Naive thymus-derived CD4-positive, alpha-beta T cell (primary cell): Measurements from ENCODE around the gene CALHM6. TPM values are rescaled to one million over a fixed set of nuclear protein-coding genes. Genes with fewer than 3 reads are reported as not detected.
A peak's percentile ranks its signal among the peaks of the same experiment; 100 is the strongest.

Experiments used
- ATAC-seq: fragments of 150-1000 bp; cut with Tn5 transposase; 2 replicates; pipeline ENCODE4 v1.10.0; 2021; ENCODE audit warnings: mild to moderate bottlenecking, moderate library complexity
- CTCF ChIA-PET: fragments of 350-600 bp; sonication (Branson Sonifier 250); formaldehyde crosslinking; loops from one replicate; lab custom pipeline; 2021; ENCODE audit warnings: antibody characterized with exemption; lab: Charles Lee
- POLR2A ChIA-PET: fragments of 350-600 bp; sonication (Branson Sonifier 250); formaldehyde crosslinking; loops from one replicate; lab custom pipeline; 2021; ENCODE audit warnings: antibody characterized with exemption, inconsistent platforms; lab: Charles Lee
- DNase-seq, 9 donors: peaks; one replicate each; pipeline versions ENCODE4 v3.0.0 to v3.0.0-alpha.2; 2020 to 2022; ENCODE audit warnings: mixed read lengths in 1 of 9
- H3K27ac ChIP-seq: one replicate; pipeline ENCODE4 v1.7.0; 2013; ENCODE audit warnings: mild to moderate bottlenecking, low read depth, low read length, moderate library complexity
- H3K27me3 ChIP-seq, 2 donors: one replicate each; pipeline ENCODE4 v1.7.0; 2013; ENCODE audit warnings: low read length in 2 of 2, mild to moderate bottlenecking in 2 of 2, moderate library complexity in 2 of 2; ENCODE audit not compliant: control insufficient read depth in 2 of 2, insufficient read depth in 2 of 2
- H3K36me3 ChIP-seq, 3 experiments: 1 replicate in 2 of 3; 2 replicates in 1 of 3; pipeline ENCODE4 v1.7.0; 2013; ENCODE audit warnings: low read length in 3 of 3, mild to moderate bottlenecking in 3 of 3, moderate library complexity in 1 of 3; ENCODE audit not compliant: insufficient read depth in 3 of 3, control insufficient read depth in 2 of 3
- H3K4me1 ChIP-seq, 2 donors: one replicate each; pipeline ENCODE4 v1.7.0; 2013; ENCODE audit warnings: low read length in 2 of 2, mild to moderate bottlenecking in 2 of 2, moderate library complexity in 1 of 2; ENCODE audit not compliant: control insufficient read depth in 2 of 2, insufficient read depth in 2 of 2
- H3K4me3 ChIP-seq: 2 replicates; pipeline ENCODE4 v1.7.0; 2013; ENCODE audit warnings: mild to moderate bottlenecking, low read length
- H3K9me3 ChIP-seq, 3 experiments: 1 replicate in 2 of 3; 2 replicates in 1 of 3; pipeline ENCODE4 v1.7.0; 2013; ENCODE audit warnings: low read length in 3 of 3; ENCODE audit not compliant: control insufficient read depth in 2 of 3
- H3K27ac Mint-ChIP-seq, 9 donors: one replicate each; pipeline ENCODE4 v1.8.0; 2020 to 2022; ENCODE audit warnings: mixed read lengths in 9 of 9, mild to moderate bottlenecking in 8 of 9, moderate library complexity in 5 of 9, inconsistent platforms in 2 of 9
- H3K27me3 Mint-ChIP-seq, 5 donors: one replicate each; pipeline ENCODE4 v1.8.0; 2021 to 2022; ENCODE audit warnings: mixed read lengths in 5 of 5, mild to moderate bottlenecking in 1 of 5
- H3K36me3 Mint-ChIP-seq, 5 donors: one replicate each; pipeline ENCODE4 v1.8.0; 2020 to 2022; ENCODE audit warnings: mixed read lengths in 5 of 5, mild to moderate bottlenecking in 3 of 5, inconsistent platforms in 1 of 5
- H3K4me1 Mint-ChIP-seq, 7 donors: one replicate each; pipeline ENCODE4 v1.8.0; 2020 to 2022; ENCODE audit warnings: mixed read lengths in 7 of 7, mild to moderate bottlenecking in 3 of 7, inconsistent platforms in 1 of 7
- H3K4me3 Mint-ChIP-seq, 10 donors: one replicate each; pipeline ENCODE4 v1.8.0; 2020 to 2022; ENCODE audit warnings: mild to moderate bottlenecking in 10 of 10, mixed read lengths in 10 of 10, moderate library complexity in 6 of 10, inconsistent platforms in 2 of 10
- H3K9me3 Mint-ChIP-seq, 11 donors: one replicate each; pipeline ENCODE4 v1.8.0; 2020 to 2022; ENCODE audit warnings: mixed read lengths in 11 of 11, mild to moderate bottlenecking in 4 of 11, inconsistent platforms in 1 of 11, moderate library complexity in 1 of 11
- intact Hi-C, 2 donors: fragments of 100-400 bp; cut with micrococcal nuclease; formaldehyde crosslinking; loops; one replicate each; pipeline ENCODE4 v1.15.1; 2023
- polyA plus RNA-seq, 2 donors: library from polyadenylated mRNA; unstranded; fragments of 300-500 nt; fragmentation: Illumina TruSeq; gene quantifications; one replicate each; pipeline ENCODE4 v1.2.3, GENCODE V29; 2021
- total RNA-seq, 6 experiments: library from RNA in 5 of 6; stranded (reverse) in 5 of 6; gene quantifications; 1 replicate in 5 of 6; 2 replicates in 1 of 6; pipeline ENCODE4 v1.2.3 and lab custom pipeline; 2021 to 2026

The CALHM6 gene
- total and polyA plus RNA-seq, 7 experiments from 2014 or later: 3.0 to 79.3 (median 16.3) TPM

DNA sequence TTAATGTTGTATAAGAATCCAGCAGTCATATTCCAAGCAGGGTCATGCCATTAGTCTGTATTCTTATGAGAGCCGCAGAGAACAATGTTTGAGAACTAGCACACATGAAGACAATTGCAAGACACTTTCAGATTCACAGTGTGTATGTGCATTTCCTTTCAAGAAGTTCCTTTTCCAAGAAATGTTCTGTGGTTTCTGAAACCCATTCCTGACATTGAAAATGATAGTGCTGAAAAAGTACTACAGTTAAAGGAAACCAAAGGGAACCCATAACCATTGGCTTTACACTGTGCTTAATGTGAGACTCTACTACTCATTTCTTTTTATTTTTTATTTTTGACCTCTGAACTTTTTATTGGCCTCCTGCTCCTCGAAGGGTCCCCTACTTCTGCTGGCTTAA is 4.2 kb upstream of the CALHM6 start:
- peaks cover 10 to 66% (median 10%) of the 10 kb centered on the region in 7 donors for H3K4me1 Mint-ChIP-seq
- DNase-seq (no peak), ATAC-seq (no peak)
- CTCF ChIA-PET: interaction anchor here (0.6 kb wide), 1 partner anchor 47 kb away, joined by 3 read pairs; no protein-coding TSS in a partner anchor
- H3K36me3 Mint-ChIP-seq: peaks cover 0 to 28% (median 0%) of the 10 kb centered on the region in 5 donors
- Histone ChIP-seq H3K36me3 (no peaks in the 10 kb centered on the region), H3K9me3 (no peaks in the 10 kb centered on the region), H3K4me1 (peaks cover 0 to 4% of the 10 kb centered on the region in 2 donors), H3K27ac (no peak overlapping the region), H3K27me3 (no peaks in the 10 kb centered on the region), H3K4me3 (no peak overlapping the region)
- peak overlapping the region in 1 of 10 donors; percentile 59 for H3K4me3 Mint-ChIP-seq
- intact Hi-C loops: loop anchor here in 1 of 2 donors (1.0 kb wide), 1 partner anchor 8 kb away; no protein-coding TSS in a partner anchor
- peaks cover 0 to 9% (median 0%) of the 10 kb centered on the region in 11 donors for H3K9me3 Mint-ChIP-seq
- peaks cover 6 to 46% (median 14%) of the 10 kb centered on the region in 5 donors for H3K27me3 Mint-ChIP-seq
- H3K27ac Mint-ChIP-seq: peak overlapping the region in 2 of 9 donors; percentile 66 to 91
- POLR2A ChIA-PET: no interaction called here

DNA sequence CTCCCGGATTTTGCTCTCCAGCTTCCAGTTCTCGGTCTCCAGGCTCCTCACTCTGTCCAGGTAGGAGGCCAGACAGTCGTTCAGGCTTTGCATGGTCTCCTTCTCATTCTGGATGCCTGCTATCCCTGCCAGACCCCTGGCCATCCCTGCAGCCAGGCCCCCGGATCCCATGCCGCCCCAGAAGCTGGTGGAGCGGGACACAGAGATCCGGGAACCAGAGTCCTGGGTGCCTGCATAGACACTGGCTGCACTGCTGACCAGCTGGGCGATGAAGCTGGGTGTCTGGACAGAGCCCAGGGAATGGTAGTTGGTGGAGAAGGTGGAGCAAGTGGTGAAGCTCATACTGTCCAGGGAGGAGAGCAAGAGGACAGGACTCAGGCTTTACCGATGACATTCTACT is 2.9 kb upstream of the CALHM6 start:
- CTCF ChIA-PET: no interaction called here
- no peak for DNase-seq

DNA sequence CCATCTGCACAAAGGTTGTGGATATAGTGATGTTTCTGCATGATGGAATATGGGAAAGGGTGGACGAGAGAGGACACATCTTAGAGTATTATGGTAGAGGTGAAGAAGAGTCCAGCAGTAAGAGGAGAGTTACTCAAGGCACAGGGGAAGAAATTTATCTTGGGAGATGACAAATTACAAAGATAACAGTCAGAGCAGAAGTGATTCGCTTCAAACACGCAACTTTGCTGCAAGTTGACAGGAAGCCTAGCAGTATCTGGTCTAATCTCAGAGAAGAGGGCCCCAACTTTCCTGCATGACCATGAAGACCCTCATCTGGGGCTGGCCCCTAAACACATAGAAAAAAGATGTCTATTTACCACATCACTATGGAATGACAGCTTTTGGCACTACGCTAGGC is 1.2 kb upstream of the CALHM6 start:
- H3K9me3 Mint-ChIP-seq: peaks cover 0 to 2% (median 0%) of the 10 kb centered on the region in 11 donors
- Histone ChIP-seq H3K27ac (no peak overlapping the region), H3K4me3 (no peak overlapping the region), H3K27me3 (no peaks in the 10 kb centered on the region), H3K36me3 (no peaks in the 10 kb centered on the region), H3K4me1 (peaks cover 7 to 15% of the 10 kb centered on the region in 2 donors), H3K9me3 (no peaks in the 10 kb centered on the region)
- CTCF ChIA-PET: no interaction called here
- POLR2A ChIA-PET: no interaction called here
- peak overlapping the region in 1 of 9 donors; percentile 6 for H3K27ac Mint-ChIP-seq
- peaks cover 0 to 46% (median 4%) of the 10 kb centered on the region in 5 donors for H3K27me3 Mint-ChIP-seq
- H3K4me1 Mint-ChIP-seq: peaks cover 16 to 86% (median 23%) of the 10 kb centered on the region in 7 donors
- peak overlapping the region in 2 of 10 donors; percentile 0 to 53 for H3K4me3 Mint-ChIP-seq
- DNase-seq: no peak
- intact Hi-C loops: loop anchor here (2.0 to 5.0 kb wide), 4 partner anchors 178 to 358 kb away; partner anchors contain the start of genes KPNA5 (in 1 of the 2), NT5DC1 (in 1 of the 2) and TSPYL1 (in 1 of the 2)
- peaks cover 0 to 38% (median 0%) of the 10 kb centered on the region in 5 donors for H3K36me3 Mint-ChIP-seq
- ATAC-seq: no peak

More for the DNA sequence above, 2.9 kb upstream of the CALHM6 start:
- Mint-ChIP-seq H3K4me1 (peaks cover 10 to 73% (median 15%) of the 10 kb centered on the region in 7 donors), H3K36me3 (peaks cover 0 to 34% (median 0%) of the 10 kb centered on the region in 5 donors), H3K27ac (peak overlapping the region in 1 of 9 donors; percentile 50), H3K27me3 (peaks cover 5 to 52% (median 11%) of the 10 kb centered on the region in 5 donors), H3K9me3 (peaks cover 0 to 9% (median 0%) of the 10 kb centered on the region in 11 donors), H3K4me3 (no peak overlapping the region)
- Histone ChIP-seq H3K9me3 (no peaks in the 10 kb centered on the region), H3K4me3 (no peak overlapping the region), H3K36me3 (no peaks in the 10 kb centered on the region), H3K27me3 (no peaks in the 10 kb centered on the region), H3K27ac (no peak overlapping the region), H3K4me1 (peaks cover 4 to 7% of the 10 kb centered on the region in 2 donors)
- no peak for ATAC-seq
- POLR2A ChIA-PET: no interaction called here
- intact Hi-C loops: no loop called here

DNA sequence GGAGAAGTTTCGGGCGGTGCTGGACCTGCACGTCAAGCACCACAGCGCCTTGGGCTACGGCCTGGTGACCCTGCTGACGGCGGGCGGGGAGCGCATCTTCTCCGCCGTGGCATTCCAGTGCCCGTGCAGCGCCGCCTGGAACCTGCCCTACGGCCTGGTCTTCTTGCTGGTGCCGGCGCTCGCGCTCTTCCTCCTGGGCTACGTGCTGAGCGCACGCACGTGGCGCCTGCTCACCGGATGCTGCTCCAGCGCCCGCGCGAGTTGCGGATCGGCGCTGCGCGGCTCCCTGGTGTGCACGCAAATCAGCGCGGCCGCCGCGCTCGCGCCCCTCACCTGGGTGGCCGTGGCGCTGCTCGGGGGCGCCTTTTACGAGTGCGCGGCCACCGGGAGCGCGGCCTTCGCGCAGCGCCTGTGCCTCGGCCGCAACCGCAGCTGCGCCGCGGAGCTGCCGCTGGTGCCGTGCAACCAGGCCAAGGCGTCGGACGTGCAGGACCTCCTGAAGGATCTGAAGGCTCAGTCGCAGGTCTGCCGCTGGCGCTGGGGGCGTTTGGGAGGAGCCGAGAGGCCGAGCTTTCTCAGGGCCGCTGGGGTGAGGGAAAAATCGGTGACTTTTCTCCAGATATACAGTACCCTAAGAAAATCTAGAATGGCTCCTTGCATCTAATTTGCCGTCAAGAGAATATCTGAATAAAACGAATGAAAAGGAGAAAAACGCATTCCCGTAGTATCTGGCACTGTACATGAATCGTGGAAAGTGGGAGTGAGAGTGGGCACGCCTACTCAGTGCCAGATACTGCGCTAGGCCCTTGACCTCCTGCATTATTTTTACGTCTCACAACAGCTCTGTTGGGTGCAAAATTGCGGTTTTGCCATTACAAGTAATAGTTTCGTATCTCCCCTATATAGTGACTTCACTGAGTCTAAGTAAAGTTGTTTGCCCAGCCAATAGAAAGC is 1.0 kb downstream of the CALHM6 start:
- ATAC-seq (peak; percentile 89), DNase-seq (peak; percentile 25 to 71 (median 62))
- peak overlapping the region; percentile 58 for H3K4me3 ChIP-seq
- Mint-ChIP-seq H3K4me1 (peaks cover 17 to 88% (median 26%) of the 10 kb centered on the region in 7 donors), H3K27me3 (peaks cover 0 to 39% (median 4%) of the 10 kb centered on the region in 5 donors), H3K9me3 (no peaks in the 10 kb centered on the region), H3K27ac (peak overlapping the region in 7 of 9 donors; percentile 33 to 92 (median 76)), H3K4me3 (peak overlapping the region; percentile 76 to 87 (median 80)), H3K36me3 (peaks cover 0 to 37% (median 0%) of the 10 kb centered on the region in 5 donors)
- no peaks in the 10 kb centered on the region for H3K36me3 ChIP-seq
- no peaks in the 10 kb centered on the region for H3K9me3 ChIP-seq
- H3K27ac ChIP-seq: no peak overlapping the region
- intact Hi-C loops: loop anchor here (1.0 to 5.0 kb wide), 7 partner anchors 14 to 360 kb away; partner anchors contain the start of genes KPNA5 (in 1 of the 2), NT5DC1 (in 1 of the 2), RWDD1 (in 1 of the 2) and TSPYL1 (in 1 of the 2)
- POLR2A ChIA-PET: interaction anchor here (0.6 to 1.3 kb wide), 2 partner anchors 182 to 214 kb away, joined by 3 read pairs; partner anchors contain the start of gene TSPYL1
- CTCF ChIA-PET: interaction anchor here (0.6 to 0.9 kb wide), 2 partner anchors 18 to 62 kb away, joined by 3 read pairs; no protein-coding TSS in a partner anchor
- H3K27me3 ChIP-seq: no peaks in the 10 kb centered on the region
- peaks cover 7 to 16% of the 10 kb centered on the region in 2 donors for H3K4me1 ChIP-seq

DNA sequence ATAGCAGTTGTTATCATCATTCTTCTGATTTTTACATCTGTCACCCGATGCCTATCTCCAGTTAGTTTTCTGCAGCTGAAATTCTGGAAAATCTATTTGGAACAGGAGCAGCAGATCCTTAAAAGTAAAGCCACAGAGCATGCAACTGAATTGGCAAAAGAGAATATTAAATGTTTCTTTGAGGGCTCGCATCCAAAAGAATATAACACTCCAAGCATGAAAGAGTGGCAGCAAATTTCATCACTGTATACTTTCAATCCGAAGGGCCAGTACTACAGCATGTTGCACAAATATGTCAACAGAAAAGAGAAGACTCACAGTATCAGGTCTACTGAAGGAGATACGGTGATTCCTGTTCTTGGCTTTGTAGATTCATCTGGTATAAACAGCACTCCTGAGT is 2.1 kb downstream of the CALHM6 start:
- CTCF ChIA-PET: interaction anchor here (1.1 kb wide), 1 partner anchor 70 kb away, joined by 3 read pairs; no protein-coding TSS in a partner anchor
- Mint-ChIP-seq H3K27ac (peak overlapping the region in 2 of 9 donors; percentile 26 to 86), H3K27me3 (peaks cover 0 to 39% (median 4%) of the 10 kb centered on the region in 5 donors), H3K4me1 (peaks cover 17 to 85% (median 26%) of the 10 kb centered on the region in 7 donors), H3K9me3 (no peaks in the 10 kb centered on the region), H3K4me3 (peak overlapping the region in 3 of 10 donors; percentile 49 to 81 (median 77)), H3K36me3 (peaks cover 0 to 34% (median 0%) of the 10 kb centered on the region in 5 donors)
- Histone ChIP-seq H3K27ac (no peak overlapping the region), H3K4me3 (no peak overlapping the region), H3K9me3 (no peaks in the 10 kb centered on the region), H3K27me3 (no peaks in the 10 kb centered on the region), H3K36me3 (no peaks in the 10 kb centered on the region), H3K4me1 (peaks cover 7 to 16% of the 10 kb centered on the region in 2 donors)
- DNase-seq (no peak), ATAC-seq (no peak)
- POLR2A ChIA-PET: no interaction called here
- intact Hi-C loops: loop anchor here (2.0 to 5.0 kb wide), 4 partner anchors 18 to 361 kb away; partner anchors contain the start of genes KPNA5 (in 1 of the 2) and NT5DC1 (in 1 of the 2)

DNA sequence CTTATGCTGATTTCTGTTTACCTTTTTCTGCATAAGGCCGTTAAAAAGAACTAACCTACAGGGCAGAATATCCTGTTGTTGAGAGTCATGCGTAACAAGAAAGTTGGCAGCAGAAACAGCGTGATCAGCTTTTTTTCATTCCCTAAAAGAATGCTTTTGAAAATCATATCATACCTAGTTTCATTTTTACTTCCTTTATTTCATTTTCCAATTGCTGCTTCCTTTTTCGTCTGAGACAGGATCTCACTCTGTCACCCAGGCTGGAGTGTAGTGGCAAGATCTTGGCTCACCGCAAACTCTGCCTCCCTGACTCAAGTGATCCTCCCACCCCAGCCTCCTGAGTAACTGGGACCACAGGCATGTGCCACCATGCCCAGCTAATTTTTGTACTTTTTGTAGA is 4.1 kb downstream of the CALHM6 start:
- ChIA-PET CTCF (no interaction called here), POLR2A (interaction anchor here (0.7 kb wide), 1 partner anchor 107 kb away, joined by 3 read pairs; no protein-coding TSS in a partner anchor)
- peak in 2 of 9 donors; percentile 10 to 21 for DNase-seq
- H3K27me3 Mint-ChIP-seq: peaks cover 0 to 35% (median 4%) of the 10 kb centered on the region in 5 donors
- peak overlapping the region in 4 of 10 donors; percentile 15 to 63 (median 27) for H3K4me3 Mint-ChIP-seq
- H3K4me1 Mint-ChIP-seq: peaks cover 17 to 67% (median 26%) of the 10 kb centered on the region in 7 donors
- H3K4me3 ChIP-seq: no peak overlapping the region
- H3K27ac ChIP-seq: no peak overlapping the region
- ATAC-seq: peak; percentile 48
- intact Hi-C loops: no loop called here
- H3K9me3 Mint-ChIP-seq: no peaks in the 10 kb centered on the region
- no peaks in the 10 kb centered on the region for H3K9me3 ChIP-seq
- H3K36me3 ChIP-seq: no peaks in the 10 kb centered on the region
- peaks cover 7 to 16% of the 10 kb centered on the region in 2 donors for H3K4me1 ChIP-seq
- H3K36me3 Mint-ChIP-seq: peaks cover 0 to 34% (median 0%) of the 10 kb centered on the region in 5 donors
- H3K27ac Mint-ChIP-seq: peak overlapping the region in 5 of 9 donors; percentile 11 to 93 (median 78)
- H3K27me3 ChIP-seq: no peaks in the 10 kb centered on the region
